COLO668 (cell line): ENCODE results near the gene C5orf63.
"Not testable (repeated sequence)": the region's sequence is repeated elsewhere in the genome, so short reads cannot be mapped to it uniquely, and the experiment has no call there.

Experiments used
- DNase-seq: peaks from one replicate; lab custom pipeline; 2025; ENCODE audit not compliant: unreplicated experiment; lab: John Stamatoyannopoulos, UW

The C5orf63 gene

DNA sequence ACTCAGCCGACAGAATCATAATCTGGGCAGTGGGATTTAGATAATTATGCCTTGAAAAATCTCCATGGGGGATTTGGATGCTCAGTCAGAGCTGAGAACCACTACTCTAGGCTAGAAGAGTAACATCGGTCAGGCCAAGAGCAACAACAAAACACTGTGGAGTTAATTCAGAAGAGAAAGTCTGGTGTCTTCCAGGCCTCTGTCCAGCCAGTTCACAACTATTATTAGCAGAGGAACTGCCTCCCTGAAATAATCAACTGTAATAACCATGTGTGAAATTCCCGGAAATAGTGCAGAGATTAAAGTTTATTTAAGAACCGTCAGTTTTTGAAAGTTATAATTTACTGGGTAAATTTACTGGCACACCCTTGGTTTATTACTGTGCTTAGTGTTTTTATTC lies 34.8 kb downstream of the C5orf63 start:
- DNase-seq = no peak

DNA sequence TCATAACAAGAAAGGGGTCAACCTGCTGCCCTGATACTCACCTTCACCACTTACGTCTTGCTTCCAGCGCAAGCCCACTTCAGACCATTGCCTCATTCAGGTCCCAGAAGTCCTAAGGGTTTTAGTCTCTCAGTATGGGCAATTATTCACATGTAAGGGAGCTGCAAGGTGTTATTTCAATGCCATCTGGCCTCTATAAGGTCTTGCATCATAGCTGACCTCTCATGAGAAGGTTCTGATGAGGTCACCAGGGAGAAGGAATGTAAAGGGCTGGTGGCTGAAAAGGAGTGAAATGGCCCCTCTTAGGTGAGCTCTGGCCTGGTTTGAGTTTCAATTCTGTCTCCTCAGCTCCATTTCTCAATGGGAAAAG lies 41.5 kb downstream of the C5orf63 start:
- no peak for DNase-seq

DNA sequence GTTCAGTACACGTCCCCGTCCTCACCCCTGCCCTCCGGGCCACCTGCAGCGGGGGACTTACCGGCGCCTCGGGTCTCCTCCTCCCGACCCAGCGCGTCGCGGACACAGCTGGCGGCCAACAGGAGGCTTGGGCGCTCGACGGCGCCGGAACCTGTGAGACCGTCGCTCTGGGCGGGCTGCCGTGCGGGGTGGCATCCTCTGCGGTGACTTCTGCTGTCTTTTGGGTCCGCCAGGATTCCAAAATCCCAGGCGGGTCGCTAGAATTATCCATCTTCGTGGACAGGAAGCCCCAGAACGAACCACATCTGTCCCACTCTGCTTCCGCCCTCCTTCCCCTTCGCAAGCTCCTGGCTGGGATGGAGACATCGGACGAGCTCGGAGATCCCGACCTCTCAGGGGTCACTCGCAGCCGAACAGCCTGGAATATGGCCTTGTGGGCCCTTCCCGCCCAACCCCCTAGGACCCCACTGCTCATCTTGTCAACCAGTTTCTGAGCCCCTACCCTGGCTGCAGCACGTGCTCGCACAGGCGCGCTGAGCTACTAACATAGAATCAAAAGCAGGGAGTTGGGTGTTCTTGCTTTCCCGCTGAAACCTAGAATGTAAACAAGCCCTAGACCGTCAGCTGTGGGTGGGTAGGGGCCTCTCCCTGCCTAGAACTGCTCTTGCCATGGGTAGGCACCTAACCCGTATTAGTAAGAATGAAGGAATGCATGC lies 42.0 kb downstream of the C5orf63 start:
- peak; percentile 54 for DNase-seq

DNA sequence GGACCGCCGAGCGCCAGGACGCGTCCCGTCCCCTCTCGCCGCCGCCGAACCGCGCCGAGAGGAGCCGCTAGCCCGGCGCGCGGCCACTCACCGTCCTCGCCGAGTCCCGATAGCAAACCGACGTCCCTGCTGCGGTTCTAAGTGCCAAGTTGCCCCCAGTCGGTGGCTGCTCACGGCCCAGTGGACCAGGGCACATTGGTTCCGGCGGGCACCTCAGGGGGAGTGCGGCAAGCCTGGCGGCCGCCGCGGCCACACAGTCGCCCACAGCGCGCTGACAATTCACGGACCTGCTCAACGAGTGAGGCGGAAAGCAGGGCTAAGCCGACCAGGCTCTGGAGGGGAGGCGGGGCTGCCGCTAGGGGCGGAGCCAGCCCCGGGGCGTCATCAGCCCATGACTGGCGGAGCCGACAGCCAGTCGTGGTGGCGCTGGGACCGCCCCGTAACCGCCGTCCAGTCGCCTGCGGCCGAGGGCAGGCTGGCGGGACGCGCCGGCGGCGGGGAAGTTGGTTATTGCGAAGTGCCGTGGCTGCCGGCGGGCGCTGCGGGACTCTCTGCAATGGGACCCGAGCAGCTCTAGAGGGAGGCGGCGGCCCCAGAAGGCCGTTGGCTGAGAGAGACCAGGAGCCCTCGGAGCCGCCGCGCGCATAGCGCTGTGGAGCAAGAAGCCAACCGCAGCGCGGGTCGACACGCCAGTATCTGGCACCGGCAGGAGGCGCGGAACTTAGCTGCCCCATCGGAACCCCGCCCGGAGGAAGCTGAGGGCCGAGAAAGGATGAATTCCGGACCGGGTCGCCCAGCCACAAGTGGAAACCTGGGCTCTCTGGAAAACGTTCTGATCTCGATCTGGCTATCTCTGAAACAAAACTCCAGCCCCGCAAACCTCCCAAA lies 42.8 kb downstream of the C5orf63 start, which contains the start of gene MARCHF3:
Gene MARCHF3, minus strand, starts transcription at position 300 of the 888 bp plus-strand sequence. CDS start 112,387 bp downstream, outside the sequence.
- DNase-seq = peak; percentile 92

DNA sequence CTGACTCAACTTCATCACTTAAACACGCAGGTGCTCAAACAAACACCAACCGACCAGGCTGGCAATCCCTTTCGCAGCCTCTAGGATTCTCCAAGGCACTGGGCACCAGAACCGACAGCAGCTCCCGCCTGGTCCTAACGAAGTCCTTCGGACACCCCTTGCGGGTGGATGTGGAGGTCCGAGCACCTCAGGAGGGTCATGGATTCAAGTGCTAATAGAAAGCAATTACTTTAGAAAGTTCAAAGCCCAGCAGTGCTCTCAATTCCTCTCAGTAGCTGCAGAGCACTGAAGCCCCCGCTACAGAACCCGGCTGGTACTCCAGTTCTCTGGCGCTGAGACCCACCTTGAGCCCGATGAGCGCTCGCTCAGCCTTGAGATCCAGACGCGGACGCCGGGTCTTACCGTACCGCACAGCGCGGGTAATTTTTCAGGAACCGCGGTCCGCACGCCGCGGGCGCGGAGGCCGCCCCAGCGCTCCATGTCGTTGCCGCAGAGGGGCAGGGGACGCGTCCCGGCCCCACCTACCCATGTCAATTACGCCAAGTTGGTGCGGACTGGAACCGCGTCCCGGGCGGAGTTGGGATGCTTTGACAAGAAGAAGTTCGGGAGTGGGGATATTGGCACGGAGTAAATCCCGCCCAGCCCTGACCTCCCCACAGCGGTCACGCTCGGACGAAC lies 43.6 kb downstream of the C5orf63 start:
- peak; percentile 71 for DNase-seq

DNA sequence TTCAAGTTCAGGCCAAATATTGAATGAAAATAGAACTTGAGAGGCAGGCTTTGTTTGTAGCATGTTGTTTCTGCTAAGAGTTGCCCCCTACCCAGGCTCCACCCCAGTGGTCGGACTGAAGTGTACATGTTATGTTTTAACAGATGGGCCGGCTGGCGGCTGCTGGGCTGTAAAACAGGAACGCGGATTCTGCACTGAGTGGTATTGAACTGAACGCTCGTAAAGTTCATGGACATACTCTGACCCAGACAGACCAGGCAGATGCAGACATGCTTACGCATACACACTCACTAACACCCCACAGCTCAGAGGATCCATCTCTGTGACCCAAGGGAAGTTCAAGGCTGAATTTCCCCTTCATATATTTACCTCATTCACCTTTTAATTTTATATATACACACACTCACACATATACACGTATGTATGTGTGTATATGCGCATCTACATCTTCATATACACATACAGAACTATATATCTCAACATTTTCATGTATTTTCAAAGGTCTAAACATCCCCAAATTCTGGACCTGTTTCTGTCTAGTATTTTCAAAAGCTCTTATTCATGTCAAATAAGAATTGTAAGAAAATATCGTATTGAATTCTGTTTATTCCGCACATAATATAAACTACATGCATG lies 44.4 kb downstream of the C5orf63 start:
- DNase-seq = peak; percentile 47

DNA sequence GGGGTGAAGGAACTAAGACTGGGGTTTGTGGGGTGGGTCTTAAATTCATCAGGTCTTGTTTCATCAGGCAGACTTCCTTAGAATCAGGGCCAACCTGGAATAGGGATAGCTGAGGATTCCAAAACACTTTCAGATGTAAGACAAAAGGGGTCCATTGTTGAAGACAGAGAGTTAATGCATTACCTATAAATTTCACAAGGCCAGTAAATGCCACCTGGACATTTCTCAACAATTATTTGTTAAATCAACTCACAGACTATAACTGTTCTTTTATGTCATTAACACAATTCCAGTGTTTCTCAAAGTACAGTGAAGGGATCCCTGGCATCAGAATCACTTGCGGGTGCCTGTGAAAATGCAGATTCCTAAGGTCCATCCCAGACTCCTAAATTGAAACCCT lies 45.8 kb downstream of the C5orf63 start:
- DNase-seq = no peak

DNA sequence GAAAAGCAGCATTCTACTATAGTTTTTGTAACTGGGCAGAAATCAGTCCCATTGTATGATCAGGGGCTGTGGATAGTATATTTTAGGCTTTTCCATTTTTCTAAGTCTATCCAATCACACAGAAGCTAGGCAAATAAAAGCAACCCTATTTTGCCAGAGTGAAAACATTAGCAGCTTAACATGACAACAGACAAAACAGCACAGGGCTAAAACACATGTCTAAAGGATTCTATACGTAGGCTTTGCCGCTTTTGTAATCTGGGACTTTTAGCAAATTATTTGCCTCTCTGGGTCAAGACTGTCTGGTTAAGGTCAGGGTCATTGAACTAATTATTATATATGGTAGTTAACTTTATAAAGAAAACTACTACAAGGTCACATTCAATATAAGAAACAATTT lies 47.1 kb downstream of the C5orf63 start:
- DNase-seq = no peak

DNA sequence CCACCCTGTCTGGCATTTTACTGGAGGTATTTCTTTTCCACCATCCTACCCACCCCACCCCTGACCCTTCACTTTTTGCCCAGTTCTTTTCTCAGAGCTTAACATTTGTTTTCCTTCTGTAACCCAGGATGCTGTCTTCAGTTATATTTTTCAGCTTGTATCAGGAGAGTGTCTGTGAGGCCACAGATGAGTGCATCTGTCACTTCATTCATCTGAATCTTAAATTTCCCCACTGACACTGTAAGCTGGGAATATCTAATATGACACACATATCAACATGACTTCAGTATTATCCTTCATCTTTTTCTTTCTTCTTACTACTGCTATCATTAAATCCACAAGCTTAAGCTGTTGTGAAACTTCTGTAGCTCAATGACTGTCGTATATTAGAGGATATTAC lies 47.8 kb downstream of the C5orf63 start:
- DNase-seq = no peak

DNA sequence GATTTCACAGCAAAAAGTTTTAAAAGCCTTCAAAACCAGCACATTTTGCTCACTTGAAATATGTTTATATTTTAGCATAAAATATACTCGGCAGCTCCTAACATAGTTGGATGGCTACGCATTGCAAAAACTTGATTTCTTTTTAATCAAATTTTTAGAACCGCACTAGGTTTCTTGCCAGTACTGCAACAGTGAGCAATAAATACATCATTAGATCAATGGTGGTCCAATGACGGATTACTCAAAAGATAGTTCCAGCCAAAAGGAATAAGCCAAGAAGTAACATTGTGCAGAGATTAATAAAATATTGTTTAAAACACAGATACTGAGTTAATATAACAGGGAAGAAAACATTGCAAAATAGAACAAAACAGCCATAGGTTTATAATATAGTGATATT lies 48.5 kb downstream of the C5orf63 start:
- no peak for DNase-seq

DNA sequence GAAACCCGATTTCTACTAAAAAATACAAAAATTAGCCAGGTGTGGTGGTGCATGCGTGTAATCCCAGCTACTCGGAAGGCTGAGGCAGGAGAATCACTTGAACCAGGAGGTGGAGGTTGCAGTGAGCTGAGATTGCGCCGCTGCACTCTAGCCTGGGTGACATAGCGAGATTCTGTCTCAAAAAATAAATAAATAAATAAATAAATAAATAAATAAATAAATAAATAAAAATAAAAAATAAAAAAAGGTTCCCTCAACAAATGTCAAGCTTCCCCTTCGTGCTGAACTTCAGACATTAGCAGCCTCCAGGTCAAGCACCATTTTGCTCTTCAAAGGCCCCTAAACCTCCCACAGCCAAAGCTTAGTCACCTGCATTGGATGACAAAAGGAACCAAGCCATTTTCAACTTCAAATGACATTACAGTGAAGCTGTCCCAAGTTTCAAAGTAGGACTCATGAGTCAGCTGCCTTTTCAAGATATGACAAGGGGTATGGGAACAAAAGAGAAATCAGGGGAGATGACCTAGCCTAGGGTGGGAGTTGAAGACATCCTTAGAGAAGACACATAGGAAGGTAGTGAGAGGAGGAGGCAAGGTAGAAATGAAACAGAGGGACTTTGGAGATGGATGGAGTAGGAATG lies 49.6 kb downstream of the C5orf63 start:
- DNase-seq = not testable (repeated sequence)

DNA sequence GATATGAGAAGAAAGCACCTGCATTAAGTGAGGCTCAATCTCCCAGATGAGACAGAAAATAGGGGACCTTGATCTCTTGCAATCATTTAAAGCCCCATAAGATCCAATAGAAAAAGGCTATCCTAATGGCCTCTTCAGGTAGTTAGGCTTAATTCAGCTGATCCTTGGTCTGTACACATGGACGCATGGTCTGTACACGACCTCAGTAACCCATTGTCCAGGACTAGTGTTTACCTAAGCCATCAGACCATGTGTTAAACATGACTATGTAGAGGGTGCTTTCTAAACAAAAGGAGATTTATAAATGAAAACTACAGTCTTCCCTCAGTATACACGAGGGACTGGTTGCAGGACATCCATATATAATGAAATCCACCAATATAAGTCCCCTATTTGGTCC lies 50.5 kb downstream of the C5orf63 start:
- DNase-seq = no peak

DNA sequence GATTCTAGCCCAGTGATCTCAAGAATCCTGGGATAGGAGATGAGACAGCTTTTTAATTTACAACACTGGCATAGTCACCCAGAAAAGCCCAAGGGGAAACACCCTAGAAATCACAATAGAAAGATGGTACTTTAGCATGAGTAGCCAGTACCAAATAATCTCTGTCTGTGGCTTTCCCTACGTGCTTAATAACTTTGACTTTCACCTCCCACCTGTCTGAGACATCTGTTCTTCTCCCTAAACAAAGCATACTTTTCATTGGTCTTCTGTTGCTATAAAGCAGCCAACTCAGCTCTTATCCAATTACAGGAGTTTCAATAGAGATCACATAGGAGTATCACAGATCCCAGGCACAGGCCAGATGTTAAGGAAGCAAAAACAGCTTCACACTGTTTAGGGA lies 53.4 kb downstream of the C5orf63 start:
- no peak for DNase-seq

DNA sequence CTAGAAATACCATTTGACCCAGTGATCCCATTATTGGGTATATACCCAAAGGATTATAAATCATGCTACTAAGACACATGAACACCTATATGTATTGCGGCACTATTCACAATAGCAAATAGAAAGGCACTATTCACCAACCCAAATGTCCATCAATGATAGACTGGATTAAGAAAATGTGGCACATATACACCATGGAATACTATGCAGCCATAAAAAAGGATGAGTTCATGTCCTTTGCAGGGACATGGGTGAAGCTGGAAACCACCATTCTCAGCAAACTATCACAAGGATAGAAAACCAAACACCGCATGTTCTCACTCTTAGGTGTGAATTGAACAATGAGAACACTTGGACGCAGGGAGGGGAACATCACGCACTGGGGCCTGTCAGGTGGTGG lies 56.6 kb downstream of the C5orf63 start:
- DNase-seq = not testable (repeated sequence)

DNA sequence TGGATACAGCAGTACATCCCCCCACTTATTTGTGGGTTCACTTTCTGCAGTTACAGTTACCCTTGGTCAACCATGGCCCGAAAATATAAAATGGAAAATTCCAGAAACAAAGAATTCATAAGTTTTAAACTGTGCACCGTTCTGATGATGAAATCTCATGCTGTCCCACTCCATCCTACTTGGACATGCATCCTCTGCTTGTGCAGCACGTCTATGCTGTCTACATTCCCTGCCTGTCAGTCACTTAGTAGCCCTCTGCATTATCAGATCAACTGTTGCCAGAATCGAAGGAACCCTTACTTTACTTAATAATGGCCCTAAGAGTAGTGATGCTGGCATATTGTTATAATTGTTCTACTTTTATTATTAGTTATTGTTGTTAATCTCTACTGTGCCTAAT lies 57.6 kb downstream of the C5orf63 start:
- DNase-seq = no peak

DNA sequence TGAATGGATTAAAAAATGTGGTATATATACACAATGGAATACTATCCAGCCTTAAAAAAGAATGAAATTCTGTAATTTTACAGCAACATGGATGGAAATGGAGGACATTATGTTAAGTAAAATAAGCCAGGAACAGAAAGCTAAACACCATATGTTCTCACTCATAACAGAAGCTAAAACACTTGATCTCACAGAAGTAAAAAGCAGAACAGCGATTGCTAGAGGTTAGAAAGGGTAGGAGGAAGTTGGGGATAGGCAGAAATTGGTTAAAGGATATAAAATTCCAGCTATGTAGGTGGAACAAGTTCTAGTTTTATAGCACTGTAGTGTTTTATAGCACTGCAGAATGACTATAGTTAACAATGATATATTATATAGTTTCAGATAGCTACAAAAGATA lies 58.7 kb downstream of the C5orf63 start:
- no peak for DNase-seq

DNA sequence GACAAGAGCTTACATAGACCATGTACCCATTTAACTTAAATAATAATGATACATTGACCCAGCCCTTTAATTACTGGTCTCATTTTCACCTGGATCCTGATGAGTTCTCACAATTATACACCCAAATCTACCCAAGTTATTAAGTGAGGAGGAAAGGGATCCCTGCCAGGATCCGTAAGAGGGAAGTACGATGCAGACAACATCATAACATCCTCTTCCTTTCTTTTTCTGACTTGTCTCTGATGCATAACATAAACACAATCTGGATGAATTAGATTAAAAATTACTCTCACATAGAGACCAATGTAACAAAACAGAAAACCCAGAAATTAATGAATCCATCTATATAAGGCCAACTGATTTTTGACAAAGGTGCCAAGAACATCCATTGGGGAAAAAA lies 59.9 kb downstream of the C5orf63 start:
- no peak for DNase-seq

DNA sequence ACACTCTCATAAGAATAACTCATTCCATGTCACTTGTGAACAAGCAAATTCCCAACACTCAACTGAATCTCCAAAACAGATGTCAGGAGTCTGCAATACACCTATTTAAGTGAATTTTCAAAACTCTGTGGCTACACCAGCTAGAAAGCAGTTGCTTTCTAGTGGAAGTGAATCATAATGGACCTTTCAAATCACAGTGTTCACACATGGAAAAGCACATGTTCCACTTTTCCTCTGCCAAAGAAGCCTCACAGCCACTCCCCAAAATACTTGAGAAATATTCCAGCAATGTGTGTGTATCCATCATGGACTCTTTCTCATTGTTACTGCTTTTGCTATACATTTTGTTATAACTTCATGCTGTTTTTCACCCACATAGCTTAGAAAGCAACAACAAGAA lies 60.4 kb downstream of the C5orf63 start:
- no peak for DNase-seq

DNA sequence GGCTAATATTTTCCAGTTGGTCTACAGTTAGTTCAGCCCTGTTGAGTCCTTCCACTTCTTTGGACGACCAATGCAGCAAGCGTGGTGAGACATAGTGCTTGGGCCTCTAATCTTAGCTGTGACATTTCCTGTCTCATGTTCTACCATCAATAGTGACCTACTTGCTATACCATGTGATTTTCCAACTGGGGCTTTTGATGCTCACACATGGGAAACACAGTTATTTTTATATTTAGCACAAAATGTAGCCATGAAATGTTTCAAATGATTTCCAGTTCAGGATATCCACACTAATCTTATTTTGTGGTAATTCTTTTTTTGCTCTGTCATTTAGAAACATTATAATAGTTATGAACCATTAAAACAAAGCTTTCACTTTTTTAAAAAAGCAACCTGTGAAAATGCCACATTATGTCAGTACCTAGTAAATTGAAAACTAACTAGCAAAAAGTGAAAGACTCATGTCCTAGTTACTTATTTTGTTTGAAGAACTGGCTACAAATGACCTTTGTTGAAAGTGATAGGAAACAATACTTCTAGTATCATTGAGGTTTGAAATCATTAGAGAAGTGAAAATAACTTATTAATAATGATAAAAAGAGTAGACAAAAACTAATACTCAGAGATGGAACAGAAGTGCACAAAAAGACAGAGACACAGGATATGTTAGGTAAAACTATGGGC lies 61.2 kb downstream of the C5orf63 start:
- no peak for DNase-seq

DNA sequence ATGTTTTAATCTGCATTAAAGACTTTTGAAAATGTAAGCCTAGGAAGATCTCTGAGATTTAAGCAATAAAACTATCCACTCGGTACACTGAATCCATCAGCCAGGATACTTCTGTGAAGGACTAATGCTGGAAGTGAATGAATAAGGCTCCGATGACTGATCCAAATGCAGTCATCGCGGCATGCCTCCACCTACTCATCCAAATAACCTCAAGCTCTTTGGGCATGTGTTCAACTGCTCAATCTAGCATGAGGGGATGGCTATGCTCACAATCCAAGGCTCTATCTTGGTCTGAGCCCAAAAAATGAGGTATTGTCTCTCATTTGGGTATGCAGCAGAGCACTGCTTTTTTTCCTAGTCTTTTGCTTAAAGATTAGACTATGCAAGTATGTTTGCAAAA lies 62.1 kb downstream of the C5orf63 start:
- no peak for DNase-seq
